Raji (cell line): Measurements from ENCODE around the gene TPTE.

Source experiments
- POLR2A ChIP-seq: IDR thresholded peaks from 2 replicates; pipeline ENCODE4 v1.6.1; 2011; ENCODE audit warnings: low read depth, low read length, control low read depth; ENCODE audit not compliant: insufficient read depth

The TPTE gene

GRCh38 chr21:10521091-10521598 lies at the start of gene TPTE:
Gene TPTE, plus strand, starts transcription at chr21:10521583. Its CDS starts 17,141 bp downstream, at chr21:10538724.
- TF ChIP-seq POLR2A: no peak

DNA sequence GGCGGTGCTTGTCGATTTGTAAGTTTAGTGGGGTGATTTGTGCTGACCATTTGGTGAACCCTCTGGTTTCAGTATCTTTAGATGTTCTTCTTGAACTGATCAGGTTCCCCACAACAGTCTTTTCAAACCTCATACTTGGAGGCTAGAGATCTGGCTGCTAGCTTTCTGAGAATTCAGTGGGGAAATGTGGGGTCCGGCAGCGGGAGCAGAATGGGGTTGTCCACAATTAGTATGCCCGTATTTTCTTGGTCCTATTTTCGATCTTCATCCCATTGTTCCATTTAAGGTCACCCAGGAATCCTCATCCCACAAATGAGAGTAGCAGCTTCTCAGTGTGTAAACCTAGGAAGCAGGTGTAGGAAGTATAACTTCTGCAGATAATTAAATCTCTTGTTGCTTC lies 10.3 kb upstream of the TPTE start:
- TF ChIP-seq POLR2A: no peak

- no peak for TF ChIP-seq POLR2A
Observed at GRCh38 chr21:10539956-10540355, 18.6 kb downstream of the TPTE start.

DNA sequence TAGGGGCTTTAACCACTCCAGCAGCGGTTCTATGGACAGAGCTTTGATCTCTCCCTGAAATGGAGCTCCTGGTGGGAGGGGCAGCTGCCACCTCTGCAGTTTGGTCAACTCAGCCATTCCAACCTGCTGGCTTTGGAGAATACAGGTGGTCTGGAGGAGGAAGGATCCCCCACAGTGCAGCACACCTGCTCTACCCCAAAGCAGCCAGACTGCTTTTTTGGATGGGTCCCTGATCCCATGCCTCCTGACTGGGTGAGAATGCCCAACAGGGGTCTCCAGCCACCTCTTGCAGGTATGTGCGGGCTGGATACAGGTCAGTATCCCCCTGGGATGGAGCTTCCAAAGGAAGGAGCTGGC lies 53.9 kb downstream of the TPTE start:
- no peak for TF ChIP-seq POLR2A

DNA sequence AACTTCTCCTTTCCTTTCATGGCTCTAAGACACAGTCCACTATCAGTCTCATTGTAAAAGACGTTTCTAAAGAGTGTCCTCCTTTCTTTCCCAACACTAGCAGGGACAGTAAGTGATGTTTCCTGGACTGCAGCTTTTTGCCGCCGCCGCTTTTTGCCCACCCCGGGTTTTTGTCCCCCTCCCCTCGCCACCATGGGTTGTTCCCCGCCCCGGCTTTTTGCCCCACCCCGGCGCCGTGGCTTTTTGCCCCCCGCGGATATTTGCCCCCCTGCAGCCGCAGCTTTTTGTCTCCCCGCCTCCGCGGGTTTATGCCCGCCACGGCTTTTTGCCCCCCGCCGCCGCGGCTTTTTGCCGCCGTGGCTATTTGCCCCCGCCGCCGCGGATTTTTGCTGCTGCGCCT lies 95.2 kb downstream of the TPTE start:
- TF ChIP-seq POLR2A: no peak

- TF ChIP-seq POLR2A: no peak
Observed at GRCh38 chr21:10627316-10627863, 106.0 kb downstream of the TPTE start.

DNA sequence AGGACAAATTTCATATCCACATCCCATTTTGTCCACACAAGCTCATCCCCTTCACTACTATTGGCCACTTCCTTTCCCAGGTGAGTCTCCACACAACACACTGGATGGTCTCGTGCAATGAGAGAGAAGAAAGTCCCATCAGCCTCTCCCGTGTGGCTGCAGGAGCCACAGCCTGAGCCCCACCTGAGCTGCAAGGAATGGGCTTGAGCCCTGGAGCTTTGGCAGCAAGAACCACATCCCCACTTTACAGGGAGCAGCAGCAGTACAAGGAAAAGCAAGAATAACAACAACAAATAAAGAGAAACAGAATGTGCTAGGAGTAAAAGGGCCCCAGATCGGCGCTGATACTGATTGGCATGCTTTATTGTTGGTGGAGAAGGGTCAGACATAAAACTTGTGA lies 117.7 kb downstream of the TPTE start:
- no peak for TF ChIP-seq POLR2A

DNA sequence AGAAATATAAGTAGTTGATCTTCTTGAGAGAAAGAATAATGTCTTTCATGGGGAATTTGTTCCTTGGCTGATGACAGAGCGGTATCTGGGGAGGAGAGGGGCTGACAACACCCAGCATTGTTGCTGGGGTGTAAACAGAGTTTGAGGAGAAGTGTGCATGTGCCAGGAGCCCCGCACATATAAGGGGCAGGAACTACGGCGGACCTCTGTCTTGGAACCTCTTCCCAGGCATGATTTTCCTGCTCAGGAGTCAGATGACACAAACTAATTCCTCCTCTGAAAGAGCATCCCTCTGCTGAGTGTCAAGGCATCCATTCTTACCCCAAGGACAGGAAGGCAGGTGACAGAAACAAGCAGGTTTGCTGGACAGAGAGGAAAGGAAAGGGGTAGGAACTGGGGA lies 119.1 kb downstream of the TPTE start:
- no peak for TF ChIP-seq POLR2A

- no peak for TF ChIP-seq POLR2A
Observed at GRCh38 chr21:10641107-10641506, 119.7 kb downstream of the TPTE start.
